Thyroid gland (tissue), 4 donors: ENCODE results near the gene ADGRG6.

Experiments
- POLR2A ChIP-seq, 2 donors: fragments of 450-650 bp; IDR thresholded peaks; one replicate each; pipeline ENCODE4 v1.6.1; 2017; ENCODE audit warnings: antibody characterized with exemption in 2 of 2, mild to moderate bottlenecking in 2 of 2, moderate library complexity in 1 of 2
- TF ChIP-seq, protein P1 (sequence below), 6 experiments: fragments of 200-600 bp in 3 of 6; fragments of 450-650 bp in 3 of 6; sonication (generic) in 3 of 6; IDR thresholded peaks; one replicate each; pipeline ENCODE4 v1.5.1; 2016 to 2019; ENCODE audit warnings: antibody characterized with exemption in 6 of 6, mild to moderate bottlenecking in 2 of 6, inconsistent platforms in 1 of 6, moderate library complexity in 1 of 6

DNA sequence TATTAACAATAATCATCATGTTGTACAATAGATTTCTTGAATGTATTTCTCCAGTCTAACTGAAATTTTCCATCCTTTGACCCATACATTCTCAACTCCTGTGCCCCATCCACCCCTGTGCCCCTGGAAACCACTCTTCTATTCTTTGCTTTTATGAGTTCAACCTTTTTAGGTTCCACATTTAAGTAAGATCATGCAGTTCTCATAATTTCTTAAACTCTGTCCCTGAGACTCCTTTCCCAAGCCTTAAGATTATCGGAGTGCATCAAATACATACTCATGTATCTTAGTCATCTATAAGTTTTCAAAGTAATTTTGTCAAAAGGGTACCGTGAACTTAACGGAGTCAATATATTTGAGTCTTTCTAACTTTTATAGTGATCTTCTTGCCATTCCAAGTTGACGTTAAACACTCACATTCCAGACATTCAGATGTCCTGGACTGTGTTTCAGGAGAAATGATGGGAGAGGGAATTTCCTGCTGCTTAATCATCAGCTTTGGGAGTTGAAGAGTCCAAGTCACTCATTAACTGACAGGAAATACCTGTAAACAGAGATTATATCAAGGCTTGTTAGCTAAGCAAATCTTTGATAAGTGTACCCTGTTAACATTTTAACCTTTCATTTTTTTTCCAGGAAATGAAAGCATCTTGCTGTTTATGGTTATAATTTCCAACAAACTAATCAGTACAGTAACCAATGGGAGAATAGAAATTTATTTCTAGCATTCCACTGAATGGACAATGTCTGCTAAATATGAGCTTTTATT, 73.3 kb downstream of the ADGRG6 start:
- TF ChIP-seq, protein P1, sequence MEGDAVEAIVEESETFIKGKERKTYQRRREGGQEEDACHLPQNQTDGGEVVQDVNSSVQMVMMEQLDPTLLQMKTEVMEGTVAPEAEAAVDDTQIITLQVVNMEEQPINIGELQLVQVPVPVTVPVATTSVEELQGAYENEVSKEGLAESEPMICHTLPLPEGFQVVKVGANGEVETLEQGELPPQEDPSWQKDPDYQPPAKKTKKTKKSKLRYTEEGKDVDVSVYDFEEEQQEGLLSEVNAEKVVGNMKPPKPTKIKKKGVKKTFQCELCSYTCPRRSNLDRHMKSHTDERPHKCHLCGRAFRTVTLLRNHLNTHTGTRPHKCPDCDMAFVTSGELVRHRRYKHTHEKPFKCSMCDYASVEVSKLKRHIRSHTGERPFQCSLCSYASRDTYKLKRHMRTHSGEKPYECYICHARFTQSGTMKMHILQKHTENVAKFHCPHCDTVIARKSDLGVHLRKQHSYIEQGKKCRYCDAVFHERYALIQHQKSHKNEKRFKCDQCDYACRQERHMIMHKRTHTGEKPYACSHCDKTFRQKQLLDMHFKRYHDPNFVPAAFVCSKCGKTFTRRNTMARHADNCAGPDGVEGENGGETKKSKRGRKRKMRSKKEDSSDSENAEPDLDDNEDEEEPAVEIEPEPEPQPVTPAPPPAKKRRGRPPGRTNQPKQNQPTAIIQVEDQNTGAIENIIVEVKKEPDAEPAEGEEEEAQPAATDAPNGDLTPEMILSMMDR (IDR thresholded peaks at IDR 0.05) = no peak
- no peak for TF ChIP-seq POLR2A (IDR thresholded peaks at IDR 0.05)
